B cell (primary cell): ENCODE results near the gene RAP2C. TPM values are rescaled to one million over a fixed set of nuclear protein-coding genes. Genes with fewer than 3 reads are reported as not detected.
A peak's percentile ranks its signal among the peaks of the same experiment; 100 is the strongest.

Experiments
- ATAC-seq: fragments of 200-7000 bp; cut with Tn5 transposase; one replicate; pipeline ENCODE4 v1.10.0; 2021; ENCODE audit warnings: low read depth, mild to moderate bottlenecking, moderate number of reproducible peaks, moderate library complexity
- CTCF ChIA-PET: fragments of 350-600 bp; sonication (Branson Sonifier 250); formaldehyde crosslinking; loops from one replicate; lab custom pipeline; 2021; ENCODE audit warnings: antibody characterized with exemption, inconsistent platforms; lab: Charles Lee
- POLR2A ChIA-PET: fragments of 350-600 bp; sonication (Branson Sonifier 250); formaldehyde crosslinking; loops from one replicate; lab custom pipeline; 2021; ENCODE audit warnings: antibody characterized with exemption; lab: Charles Lee
- DNase-seq: peaks from one replicate; pipeline ENCODE4 v3.0.0; 2013
- H2AFZ ChIP-seq: 2 replicates; pipeline ENCODE4 v1.6.1; 2012; ENCODE audit warnings: mild to moderate bottlenecking, low read depth, low read length; ENCODE audit not compliant: insufficient read depth, poor library complexity, severe bottlenecking
- H3K27ac ChIP-seq, 2 donors: 1 replicate in 1 of 2; 2 replicates in 1 of 2; pipeline ENCODE4 v1.5.1; 2012 to 2013; ENCODE audit warnings: low read length in 2 of 2, mild to moderate bottlenecking in 2 of 2, moderate library complexity in 1 of 2
- H3K27me3 ChIP-seq, 4 experiments: fragments of 200-600 bp in 1 of 4; sonication (generic) in 1 of 4; replicated peaks in 1 of 4; 1 replicate in 2 of 4; 2 replicates in 2 of 4; pipeline versions ENCODE4 v1.6.1 to v1.7.0; 2013 to 2016; ENCODE audit warnings: low read length in 3 of 4, mild to moderate bottlenecking in 2 of 4, mixed read lengths in 1 of 4, moderate library complexity in 1 of 4; ENCODE audit not compliant: insufficient read depth in 4 of 4, control insufficient read depth in 3 of 4; ENCODE audit errors: control extremely low read depth in 1 of 4
- H3K36me3 ChIP-seq, 2 experiments: replicated peaks in 1 of 2; 1 replicate in 1 of 2; 2 replicates in 1 of 2; pipeline versions ENCODE4 v1.6.1 to v1.7.1; 2013; ENCODE audit warnings: low read length in 1 of 2; ENCODE audit not compliant: insufficient read depth in 2 of 2, control insufficient read depth in 1 of 2; ENCODE audit errors: control extremely low read depth in 1 of 2, extremely low read depth in 1 of 2
- H3K4me1 ChIP-seq, 2 donors: fragments of 200-600 bp in 1 of 2; sonication (generic) in 1 of 2; 1 replicate in 1 of 2; 2 replicates in 1 of 2; pipeline versions ENCODE4 v1.5.1 to v1.6.1; 2013 to 2017; ENCODE audit warnings: low read length in 2 of 2; ENCODE audit not compliant: control insufficient read depth in 2 of 2, insufficient read depth in 2 of 2
- H3K4me2 ChIP-seq: replicated peaks from 2 replicates; pipeline ENCODE3; 2012; ENCODE audit warnings: mild to moderate bottlenecking, low read depth, low read length; ENCODE audit not compliant: poor library complexity, severe bottlenecking
- H3K4me3 ChIP-seq, 5 experiments: fragments of 200-600 bp in 1 of 5; sonication (generic) in 1 of 5; 1 replicate in 3 of 5; 2 replicates in 2 of 5; pipeline versions ENCODE4 v1.5.1 to v1.7.0; 2011 to 2016; ENCODE audit warnings: low read length in 4 of 5, mild to moderate bottlenecking in 4 of 5, low read depth in 2 of 5, control low read depth in 1 of 5, moderate library complexity in 1 of 5; ENCODE audit not compliant: insufficient read depth in 1 of 5; ENCODE audit errors: control extremely low read depth in 1 of 5, extremely low read depth in 1 of 5
- H3K79me2 ChIP-seq: fragments of 200-600 bp; sonication (generic); one replicate; pipeline ENCODE4 v1.6.0; 2016; ENCODE audit warnings: low read length; ENCODE audit not compliant: control insufficient read depth, insufficient read depth
- H3K9ac ChIP-seq: fragments of 200-600 bp; sonication (generic); 2 replicates; pipeline ENCODE4 v1.6.1; 2017; ENCODE audit warnings: mild to moderate bottlenecking, low read length, moderate library complexity
- H3K9me3 ChIP-seq, 3 donors: one replicate each; pipeline versions ENCODE4 v1.6.1 to v1.7.1; 2013; ENCODE audit warnings: low read length in 2 of 3; ENCODE audit not compliant: control insufficient read depth in 2 of 3, insufficient read depth in 1 of 3; ENCODE audit errors: control extremely low read depth in 1 of 3
- H4K20me1 ChIP-seq: 2 replicates; pipeline ENCODE4 v1.6.0; 2012; ENCODE audit warnings: mild to moderate bottlenecking, low read length; ENCODE audit not compliant: insufficient read depth, control insufficient read depth, poor library complexity, severe bottlenecking
- H3K27ac Mint-ChIP-seq: one replicate; pipeline ENCODE4 v1.8.0; 2021; ENCODE audit warnings: mixed read lengths
- H3K27me3 Mint-ChIP-seq: one replicate; pipeline ENCODE4 v1.8.0; 2021; ENCODE audit warnings: mixed read lengths
- H3K4me1 Mint-ChIP-seq: one replicate; pipeline ENCODE4 v1.8.0; 2021; ENCODE audit warnings: mixed read lengths
- H3K4me3 Mint-ChIP-seq: one replicate; pipeline ENCODE4 v1.8.0; 2021; ENCODE audit warnings: mixed read lengths
- H3K9me3 Mint-ChIP-seq: one replicate; pipeline ENCODE4 v1.8.0; 2022; ENCODE audit warnings: mixed read lengths; ENCODE audit not compliant: insufficient read depth
- CTCF ChIP-seq: fragments of 200-600 bp; IDR thresholded peaks from one replicate; pipeline ENCODE4 v1.8.0; 2022; ENCODE audit warnings: antibody characterized with exemption, mild to moderate bottlenecking
- EZH2 ChIP-seq: IDR thresholded peaks from 2 replicates; pipeline ENCODE4 v1.6.1; 2012; ENCODE audit warnings: borderline replicate concordance, low read depth, mild to moderate bottlenecking, moderate library complexity, low read length; ENCODE audit not compliant: insufficient read depth, poor library complexity, severe bottlenecking
- WGBS: methylation state at CpG from one replicate; pipeline ENCODE4 v1.1.5; 2013; ENCODE audit warnings: missing lambda C conversion rate; ENCODE audit not compliant: insufficient coverage; 5-methylcytosine and 5-hydroxymethylcytosine counted together
- intact Hi-C: fragments of 100-400 bp; cut with micrococcal nuclease; formaldehyde crosslinking; loops from one replicate; pipeline ENCODE4 v1.10.0; 2022
- polyA minus RNA-seq: library from RNA; depleted of rRNA, polyadenylated mRNA; stranded (reverse); fragments of >200 nt; gene quantifications from 2 replicates; pipeline ENCODE4 v1.2.3, GENCODE V29; 2012
- polyA plus RNA-seq: library from polyadenylated mRNA; depleted of rRNA; stranded (reverse); fragments of >200 nt; gene quantifications from 2 replicates; pipeline ENCODE4 v1.2.3, GENCODE V29; 2012
- total RNA-seq, 2 donors: library from RNA; stranded (reverse); fragments of 120-200 nt in 1 of 2; gene quantifications; 1 replicate in 1 of 2; 2 replicates in 1 of 2; pipeline versions ENCODE4 v1.2.3 to v1.2.4, GENCODE V29; 2013 to 2022

RAP2C gene
- total RNA-seq (46.0 and 56.0 TPM in 2 replicates), polyA plus RNA-seq (23.2 and 37.8 TPM in 2 replicates), polyA minus RNA-seq (14.5 and 17.1 TPM in 2 replicates)
- total RNA-seq (2013), result 54.4 TPM

DNA sequence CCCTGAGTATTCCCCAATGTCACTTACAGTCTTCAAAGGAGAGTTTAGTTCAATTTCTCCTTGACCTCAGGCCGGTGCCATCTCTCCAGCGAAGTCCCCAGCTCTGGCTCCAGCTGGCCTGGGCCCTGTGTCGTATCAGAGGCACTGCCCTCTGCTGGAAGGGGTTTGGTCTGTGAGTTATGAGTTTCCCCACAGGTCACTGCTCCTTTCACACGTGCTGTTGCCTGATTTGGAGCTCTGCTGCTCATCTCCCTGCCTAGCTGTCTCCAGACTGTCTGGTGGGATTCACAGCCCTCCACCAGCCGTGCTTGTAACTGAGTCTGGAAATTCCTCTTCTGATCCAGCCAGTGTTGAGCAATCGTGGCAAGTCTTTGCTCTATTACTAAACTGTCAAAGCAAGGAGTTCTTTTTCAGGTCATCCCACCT, at the start of gene RAP2C:
Gene RAP2C (minus strand): TSS at position 105 of the 426 bp plus-strand sequence. CDS start 2,179 bp downstream, outside the sequence.
- POLR2A ChIA-PET, result no interaction called here
- peak within 1 kb of the TSS; percentile 67 for H2AFZ ChIP-seq
- ATAC-seq, result peak; percentile 26
- TF ChIP-seq EZH2 (no peak), CTCF (peak; percentile 46)
- H3K27me3 ChIP-seq, result no peaks in the 10 kb centered on the region
- peak; percentile 73 for DNase-seq
- Mint-ChIP-seq H3K27me3 (no peaks in the 10 kb centered on the region), H3K4me3 (peak within 1 kb of the TSS; percentile 93), H3K27ac (peak within 1 kb of the TSS; percentile 93), H3K4me1 (peaks cover 31% of the 10 kb centered on the region), H3K9me3 (no peaks in the 10 kb centered on the region)
- peaks cover 9 to 18% of the 10 kb centered on the region in 2 donors for H3K4me1 ChIP-seq
- WGBS, result no CpG with 5 or more reads among the region's 6 CpGs
- CTCF ChIA-PET, result interaction anchor here (0.7 to 4.1 kb wide), 23 partner anchors 11 to 412 kb away, joined by 3 to 35 read pairs (median 5); partner anchors contain the start of gene STK26
- H3K36me3 ChIP-seq, result no peaks in the 10 kb centered on the region
- peak within 1 kb of the TSS; percentile 92 to 96 for H3K27ac ChIP-seq
- H3K9me3 ChIP-seq, result no peaks in the 10 kb centered on the region
- peak within 1 kb of the TSS; percentile 58 to 82 (median 66) for H3K4me3 ChIP-seq
- peak within 1 kb of the TSS; percentile 69 for H3K4me2 ChIP-seq
- peak within 1 kb of the TSS; percentile 86 for H3K9ac ChIP-seq
- H3K79me2 ChIP-seq, result peaks cover 28% of the 10 kb centered on the region
- intact Hi-C loops, result loop anchor here (1.0 to 2.0 kb wide), 4 partner anchors 127 to 378 kb away; partner anchors contain the start of gene STK26
- H4K20me1 ChIP-seq, result no peaks in the 10 kb centered on the region

DNA sequence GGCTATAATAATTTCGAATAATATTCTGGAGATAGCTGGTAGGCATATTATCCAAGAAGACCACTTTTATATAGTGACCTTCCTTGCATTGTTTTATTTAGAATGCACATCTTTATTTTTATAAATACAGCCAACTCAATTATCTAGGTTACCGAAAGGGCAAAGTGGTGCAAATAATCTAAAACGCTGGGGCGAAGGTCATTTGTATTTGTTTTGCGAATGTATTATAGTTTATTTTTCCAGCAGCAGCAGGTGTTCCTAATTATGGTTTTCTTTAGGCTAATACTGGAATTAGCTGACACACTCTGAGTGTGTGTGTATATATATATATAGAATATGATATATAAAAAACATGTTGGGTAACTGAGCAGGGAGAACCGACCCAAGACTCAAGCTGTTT, 48.1 kb upstream of the RAP2C start:
- Histone ChIP-seq H3K4me1 (no peaks in the 10 kb centered on the region), H3K27ac (no peak overlapping the region), H3K9me3 (no peaks in the 10 kb centered on the region), H3K4me3 (no peak overlapping the region), H3K79me2 (no peaks in the 10 kb centered on the region), H3K36me3 (no peaks in the 10 kb centered on the region), H3K9ac (no peak overlapping the region), H3K4me2 (no peak overlapping the region), H4K20me1 (no peaks in the 10 kb centered on the region), H3K27me3 (no peaks in the 10 kb centered on the region), H2AFZ (no peak overlapping the region)
- no CpG with 5 or more reads among the region's 6 CpGs for WGBS
- no peak overlapping the region for H3K27ac Mint-ChIP-seq
- no peak for ATAC-seq
- intact Hi-C loops, result no loop called here
- DNase-seq, result no peak
- no peak overlapping the region for H3K4me3 Mint-ChIP-seq
- H3K27me3 Mint-ChIP-seq, result no peaks in the 10 kb centered on the region
- ChIA-PET CTCF (no interaction called here), POLR2A (no interaction called here)
- no peak for TF ChIP-seq CTCF
- no peak for TF ChIP-seq EZH2
- no peaks in the 10 kb centered on the region for H3K4me1 Mint-ChIP-seq
- no peaks in the 10 kb centered on the region for H3K9me3 Mint-ChIP-seq
